ENCODE data around the gene G3BP1. TPM values are rescaled to one million over a fixed set of nuclear protein-coding genes. Genes with fewer than 3 reads are reported as not detected.
"Not testable (repeated sequence)": the region's sequence is repeated elsewhere in the genome, so short reads cannot be mapped to it uniquely, and the experiment has no call there.

G3BP1 gene
- total RNA-seq, 1 donor from 2014 or later, result 272 TPM

GRCh38 chr5:151793358-151793757, 21.6 kb downstream of the G3BP1 start:
- intact Hi-C loops (cut with micrococcal nuclease), result no loop called here

DNA sequence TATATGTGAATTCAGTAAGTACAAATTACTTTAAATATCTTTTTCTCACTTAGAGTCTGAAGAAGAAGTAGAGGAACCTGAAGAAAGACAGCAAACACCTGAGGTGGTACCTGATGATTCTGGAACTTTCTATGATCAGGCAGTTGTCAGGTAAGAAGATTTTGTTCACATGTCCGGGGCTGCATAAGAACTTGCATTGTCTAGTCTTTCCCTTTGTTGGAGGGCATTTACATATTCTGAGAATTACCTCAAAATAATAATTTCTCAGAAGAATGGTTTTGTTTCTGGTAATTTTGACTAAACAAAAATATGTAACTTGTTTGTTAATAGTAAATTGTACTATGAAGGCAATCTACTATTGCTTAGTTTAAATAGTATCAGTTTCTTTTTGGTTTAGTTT, 23.7 kb downstream of the G3BP1 start:
- intact Hi-C loops (cut with micrococcal nuclease), result no loop called here

- intact Hi-C loops (cut with micrococcal nuclease), result no loop called here
Measured at GRCh38 chr5:151798674-151799073, 26.9 kb downstream of the G3BP1 start.

DNA sequence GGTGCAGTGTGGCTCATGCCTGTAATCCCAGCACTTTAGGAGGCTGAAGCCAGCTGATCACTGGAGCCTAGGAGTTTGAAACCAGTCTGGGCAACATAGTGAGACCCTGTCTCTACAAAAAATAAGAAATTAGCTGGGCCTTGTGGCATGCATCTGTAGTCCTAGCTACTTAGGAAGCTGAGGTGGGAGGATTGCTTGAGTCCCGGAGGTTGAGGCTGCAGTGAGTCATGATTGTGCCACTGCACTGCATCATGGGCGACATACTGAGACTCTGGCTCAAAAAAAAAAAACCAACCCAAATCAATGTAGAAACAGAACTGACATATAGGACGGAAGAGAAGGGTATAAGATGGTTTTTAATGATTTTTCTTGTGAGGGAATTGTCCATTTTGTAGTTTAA, 27.7 kb downstream of the G3BP1 start:
- intact Hi-C loops (cut with micrococcal nuclease), result no loop called here

DNA sequence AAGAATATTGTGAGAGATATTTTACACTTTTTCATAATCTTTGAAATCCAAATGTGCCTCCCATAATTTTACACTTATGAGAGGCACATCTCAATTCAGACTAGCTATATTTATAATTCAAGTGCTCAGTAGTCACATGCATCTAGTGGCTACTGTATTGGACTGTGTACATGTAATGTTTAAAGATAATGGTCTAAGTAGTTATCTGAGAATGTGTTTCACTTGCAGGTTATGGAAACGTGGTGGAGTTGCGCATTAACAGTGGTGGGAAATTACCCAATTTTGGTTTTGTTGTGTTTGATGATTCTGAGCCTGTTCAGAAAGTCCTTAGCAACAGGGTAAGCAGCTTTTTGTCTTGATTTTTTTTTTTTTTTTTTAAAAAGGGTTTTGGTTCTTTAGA, 28.8 kb downstream of the G3BP1 start:
- intact Hi-C loops (cut with micrococcal nuclease), result no loop called here

- intact Hi-C loops (cut with micrococcal nuclease), result no loop called here
Measured at GRCh38 chr5:151805414-151806223, 33.9 kb downstream of the G3BP1 start.

GRCh38 chr5:151808451-151809169, 36.9 kb downstream of the G3BP1 start:
- intact Hi-C loops (cut with micrococcal nuclease), result no loop called here

- intact Hi-C loops (cut with micrococcal nuclease), result no loop called here
Measured at GRCh38 chr5:151810449-151810848, 38.7 kb downstream of the G3BP1 start.

- intact Hi-C loops (cut with micrococcal nuclease), result no loop called here
Measured at GRCh38 chr5:151810897-151811296, 39.1 kb downstream of the G3BP1 start.

DNA sequence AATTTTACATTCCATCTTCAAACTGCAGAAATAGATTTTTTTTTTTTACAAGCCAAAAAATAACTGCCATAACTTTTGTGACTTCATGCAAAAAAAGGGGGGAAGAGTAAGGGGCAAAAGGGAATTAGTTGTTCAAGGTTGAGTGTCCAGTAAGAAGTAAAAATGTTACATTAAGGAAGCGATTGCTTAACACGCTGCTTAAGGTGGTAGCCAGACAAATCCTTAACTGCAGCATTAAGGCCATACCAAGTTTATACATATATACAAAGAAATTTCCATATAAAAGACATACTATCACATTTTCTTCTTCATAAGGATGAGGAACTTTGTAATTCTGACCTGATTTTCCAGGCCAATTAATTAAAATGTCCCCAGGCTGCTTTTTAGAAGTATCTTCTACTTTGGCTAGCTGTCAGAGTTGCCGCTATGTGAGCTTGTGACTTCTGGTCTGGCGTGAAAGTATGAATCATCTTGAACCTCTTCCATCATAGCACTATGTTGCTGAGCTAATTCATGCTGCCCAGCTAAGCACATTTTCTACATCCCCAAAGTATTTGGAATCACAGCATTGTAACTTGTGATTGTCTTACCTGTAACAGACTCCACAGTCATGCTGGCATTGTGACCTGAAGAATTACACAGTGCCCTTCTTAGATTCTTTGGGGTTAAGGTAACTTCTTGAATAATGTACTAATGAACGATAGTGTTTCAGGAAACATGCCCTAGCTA, 40.0 kb downstream of the G3BP1 start:
- intact Hi-C loops (cut with micrococcal nuclease), result no loop called here

- intact Hi-C loops (cut with micrococcal nuclease), result no loop called here
Measured at GRCh38 chr5:151812757-151813309, 41.1 kb downstream of the G3BP1 start.

- intact Hi-C loops (cut with micrococcal nuclease), result no loop called here
Measured at GRCh38 chr5:151815051-151815450, 43.3 kb downstream of the G3BP1 start.

DNA sequence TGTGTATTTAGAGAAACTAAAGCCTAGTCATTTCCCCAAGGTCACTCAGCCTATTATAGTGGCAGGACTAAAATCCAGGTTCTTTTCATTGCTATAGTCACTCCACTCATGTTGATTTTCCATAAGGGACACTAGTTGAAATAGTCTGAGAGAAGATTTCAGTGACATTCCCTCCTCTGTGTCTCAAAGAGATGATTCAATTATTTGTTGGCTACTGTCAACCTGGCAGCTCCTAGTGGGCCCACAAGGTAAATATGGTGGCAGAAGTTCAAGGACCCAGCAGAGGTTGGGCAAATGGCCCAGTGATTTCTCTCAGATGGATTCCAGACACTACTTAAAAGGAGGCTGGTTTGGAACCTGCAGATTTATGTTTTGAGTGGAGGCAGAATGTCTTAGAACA, 48.1 kb downstream of the G3BP1 start:
- intact Hi-C loops (cut with micrococcal nuclease), result loop anchor here (10.0 kb wide), 1 partner anchor 535 kb away; no protein-coding TSS in a partner anchor

DNA sequence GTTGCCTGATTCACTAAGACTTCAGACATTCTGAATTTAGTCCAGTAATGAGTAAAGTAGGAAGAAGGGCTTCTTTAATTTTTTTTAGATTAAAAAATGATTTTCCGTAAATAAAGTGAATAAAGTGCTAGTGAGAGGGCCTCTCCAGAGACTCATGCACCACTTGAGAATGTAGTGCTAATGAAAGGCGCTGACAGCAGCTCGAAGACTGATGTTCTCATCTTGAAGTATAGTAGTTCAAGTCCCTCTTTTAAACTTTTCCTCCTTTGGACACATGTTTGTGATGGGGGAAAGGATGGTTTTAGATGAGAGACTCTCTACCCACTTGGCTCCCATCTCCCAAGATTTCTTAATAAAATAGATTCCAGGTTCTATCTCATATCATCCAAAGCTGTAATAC, 48.5 kb downstream of the G3BP1 start:
- intact Hi-C loops (cut with micrococcal nuclease), result loop anchor here (10.0 kb wide), 1 partner anchor 535 kb away; no protein-coding TSS in a partner anchor

GRCh38 chr5:151820903-151821302, 49.1 kb downstream of the G3BP1 start:
- intact Hi-C loops (cut with micrococcal nuclease), result loop anchor here (10.0 kb wide), 1 partner anchor 534 kb away; no protein-coding TSS in a partner anchor

DNA sequence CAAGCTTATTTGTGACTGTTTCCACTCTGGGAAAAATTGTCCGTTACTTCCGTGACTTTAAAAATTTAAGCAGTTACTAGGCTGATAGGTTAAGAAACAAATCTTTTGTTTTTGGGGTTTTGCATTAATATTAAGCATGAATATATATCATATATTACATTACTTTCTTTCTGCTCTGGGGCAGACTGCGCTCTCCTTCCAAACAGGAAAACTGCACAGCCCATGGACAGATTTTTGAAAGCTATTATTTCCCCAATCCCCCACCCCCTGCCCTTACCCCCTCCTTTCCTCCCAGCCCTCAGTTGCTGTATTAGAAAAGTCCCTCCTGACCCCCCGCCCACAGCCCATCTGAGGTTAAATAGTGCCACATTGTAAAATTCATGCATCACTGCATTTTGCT, 50.4 kb downstream of the G3BP1 start:
- intact Hi-C loops (cut with micrococcal nuclease), result loop anchor here (10.0 kb wide), 1 partner anchor 533 kb away; no protein-coding TSS in a partner anchor

- intact Hi-C loops (cut with micrococcal nuclease), result loop anchor here (1.0 to 10.0 kb wide), 2 partner anchors 318 to 529 kb away; no protein-coding TSS in a partner anchor
Measured at GRCh38 chr5:151825445-151825844, 53.7 kb downstream of the G3BP1 start.

DNA sequence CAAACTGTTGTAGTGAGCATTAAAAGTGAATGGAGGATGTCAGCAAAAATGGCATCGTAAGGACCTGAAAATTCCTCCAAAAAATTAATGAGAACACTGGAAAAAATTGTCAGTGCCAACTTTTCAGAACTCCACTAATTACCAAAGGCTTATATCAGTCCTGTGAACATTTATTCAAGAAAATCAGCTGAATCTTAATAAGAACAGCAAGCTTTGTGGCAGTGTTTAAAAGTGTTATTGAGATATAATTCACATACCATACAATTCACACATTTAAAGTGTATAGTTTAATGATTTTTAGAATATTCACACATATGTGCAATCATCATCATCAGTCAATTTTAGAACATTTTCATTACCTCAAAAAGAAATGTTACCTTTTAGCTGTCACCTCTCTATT, 57.6 kb downstream of the G3BP1 start:
- intact Hi-C loops (cut with micrococcal nuclease), result loop anchor here (10.0 kb wide), 1 partner anchor 525 kb away; no protein-coding TSS in a partner anchor

DNA sequence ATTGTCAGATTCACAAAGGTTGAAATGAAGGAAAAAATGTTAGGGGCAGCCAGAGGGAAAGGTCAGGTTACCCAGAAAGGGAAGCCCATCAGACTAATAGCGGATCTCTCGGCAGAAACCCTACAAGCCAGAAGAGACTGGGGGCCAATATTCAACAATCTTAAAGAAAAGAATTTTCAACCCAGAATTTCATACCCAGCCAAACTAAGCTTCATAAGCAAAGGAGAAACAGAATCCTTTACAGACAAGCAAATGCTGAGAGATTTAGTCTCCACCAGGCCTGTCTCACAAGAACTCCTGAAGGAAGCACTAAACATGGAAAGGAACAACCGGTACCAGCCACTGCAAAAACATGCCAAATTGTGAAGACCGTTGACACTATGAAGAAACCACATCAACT, 61.1 kb downstream of the G3BP1 start:
- intact Hi-C loops (cut with micrococcal nuclease), result not testable (repeated sequence)

DNA sequence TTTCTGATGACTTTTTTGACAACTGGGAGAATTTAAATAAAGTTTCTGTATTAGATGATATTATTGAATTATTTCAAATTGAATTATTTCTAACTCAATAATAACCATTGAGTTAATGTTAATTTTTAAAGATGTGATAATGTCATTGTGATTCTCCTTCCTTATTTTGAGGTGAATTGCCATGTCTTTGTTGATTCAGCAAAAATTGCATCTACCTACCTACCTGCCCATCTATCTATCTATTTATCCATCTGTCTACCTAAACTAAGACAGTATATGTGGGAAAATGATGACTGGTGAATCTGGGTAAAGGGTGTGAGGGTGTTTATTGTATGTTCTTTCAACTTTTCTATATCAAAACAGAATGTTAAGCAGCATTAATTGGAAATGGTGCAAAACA, 75.0 kb downstream of the G3BP1 start:
- intact Hi-C loops (cut with micrococcal nuclease), result no loop called here

- intact Hi-C loops (cut with micrococcal nuclease), result no loop called here
Measured at GRCh38 chr5:151847871-151848270, 76.1 kb downstream of the G3BP1 start.

All from T-helper 2 cell treated with Interferon-gamma antibody and Interleukin-4, amounts not matched to agents 100 ng/mL and 5 ng/mL, for 36 hours (primary cell).